Cardiac fibroblast (primary cell): Measurements from ENCODE around the gene COL13A1.

Experiments used
- DNase-seq, 2 donors: peaks; one replicate each; pipeline versions ENCODE4 v3.0.0 to v3.0.0-alpha.2; 2010; ENCODE audit warnings: low read depth in 2 of 2
- H3K4me3 ChIP-seq, 2 donors: replicated peaks in 1 of 2; 1 replicate in 1 of 2; 2 replicates in 1 of 2; pipeline ENCODE4 v1.5.1; 2011; ENCODE audit warnings: low read depth in 2 of 2, low read length in 2 of 2, mild to moderate bottlenecking in 2 of 2, moderate library complexity in 1 of 2
- CTCF ChIP-seq: IDR thresholded peaks from one replicate; pipeline ENCODE4 v1.5.1; 2011; ENCODE audit warnings: low read depth, mild to moderate bottlenecking, low read length, inconsistent platforms

The COL13A1 gene

GRCh38 chr10:69858201-69858600 lies 56.5 kb downstream of the COL13A1 start:
- no peak for TF ChIP-seq CTCF

GRCh38 chr10:69860271-69860670 lies 58.6 kb downstream of the COL13A1 start:
- H3K4me3 ChIP-seq: no peak overlapping the region
- no peak for TF ChIP-seq CTCF
- DNase-seq: no peak

More at GRCh38 chr10:69858201-69858600, 56.5 kb downstream of the COL13A1 start:
- no peak for DNase-seq
- no peak overlapping the region for H3K4me3 ChIP-seq

GRCh38 chr10:69861251-69862240 lies 59.8 kb downstream of the COL13A1 start:
- peak; percentile 90 for DNase-seq
- no peak overlapping the region for H3K4me3 ChIP-seq
- peak; percentile 39 for TF ChIP-seq CTCF

GRCh38 chr10:69862882-69863530 lies 61.3 kb downstream of the COL13A1 start:
- no peak for DNase-seq
- no peak for TF ChIP-seq CTCF

GRCh38 chr10:69863580-69863979 lies 61.9 kb downstream of the COL13A1 start:
- no peak overlapping the region for H3K4me3 ChIP-seq
- TF ChIP-seq CTCF: no peak
- peak in 1 of 2 donors; percentile 59 for DNase-seq

More at GRCh38 chr10:69862882-69863530, 61.3 kb downstream of the COL13A1 start:
- no peak overlapping the region for H3K4me3 ChIP-seq

GRCh38 chr10:69864321-69864720 lies 62.6 kb downstream of the COL13A1 start:
- no peak for TF ChIP-seq CTCF
- H3K4me3 ChIP-seq: no peak overlapping the region
- DNase-seq: peak; percentile 81 to 95
